IMR-90 (cell line): ENCODE results near the gene NTM. TPM values are rescaled to one million over a fixed set of nuclear protein-coding genes. Genes with fewer than 3 reads are reported as not detected.

Experiments
- ATAC-seq: fragments of 200-7000 bp; cut with Tn5 transposase; 2 replicates; pipeline ENCODE4 v1.9.1; 2020; ENCODE audit warnings: low read depth, mild to moderate bottlenecking, moderate library complexity
- BruUV-seq: library from RNA; stranded (reverse); fragments of 400-500 nt; replicated peaks from 2 replicates; lab custom pipeline; 2021; lab: Mats Ljungman, UMichigan
- CTCF ChIA-PET: fragments of 300-600 bp; formaldehyde crosslinking; extraction: SDS; loops from one replicate; lab custom pipeline; 2021; ENCODE audit warnings: antibody characterized with exemption; lab: Yijun Ruan, JAX
- POLR2A ChIA-PET: fragments of 300-600 bp; sonication (Branson Sonifier 250); formaldehyde crosslinking; loops from one replicate; lab custom pipeline; 2022; ENCODE audit warnings: antibody characterized with exemption; ENCODE audit not compliant: unreplicated experiment; lab: Charles Lee
- DNase-seq: peaks from one replicate; pipeline ENCODE4 v3.0.0; 2013
- H2AFZ ChIP-seq: replicated peaks from 2 replicates; pipeline ENCODE3; 2013; ENCODE audit warnings: low read length, mild to moderate bottlenecking; ENCODE audit not compliant: poor library complexity
- H2AK5ac ChIP-seq: 2 replicates; pipeline ENCODE4 v1.6.1; 2013; ENCODE audit warnings: low read depth, low read length, inconsistent platforms
- H2AK9ac ChIP-seq: replicated peaks from 2 replicates; pipeline ENCODE3; 2013; ENCODE audit warnings: mild to moderate bottlenecking, low read depth, low read length, moderate library complexity; ENCODE audit not compliant: poor library complexity
- H2BK120ac ChIP-seq: 2 replicates; pipeline ENCODE4 v1.6.1; 2013; ENCODE audit warnings: low read depth, low read length, inconsistent platforms
- H2BK15ac ChIP-seq: 3 replicates; pipeline ENCODE4 v1.6.1; 2013; ENCODE audit warnings: low read depth, low read length, inconsistent platforms
- H2BK20ac ChIP-seq: 2 replicates; pipeline ENCODE4 v1.6.1; 2013; ENCODE audit warnings: low read depth, mild to moderate bottlenecking, inconsistent platforms, low read length, moderate library complexity
- H2BK5ac ChIP-seq: 2 replicates; pipeline ENCODE4 v1.6.1; 2013; ENCODE audit warnings: mild to moderate bottlenecking, low read depth, low read length, inconsistent platforms; ENCODE audit not compliant: poor library complexity, severe bottlenecking
- H3K14ac ChIP-seq: replicated peaks from 2 replicates; pipeline ENCODE4 v1.6.1; 2013; ENCODE audit warnings: low read depth, low read length, inconsistent platforms
- H3K18ac ChIP-seq: 2 replicates; pipeline ENCODE4 v1.6.1; 2013; ENCODE audit warnings: low read depth, low read length, control low read depth
- H3K23ac ChIP-seq: 2 replicates; pipeline ENCODE4 v1.6.1; 2013; ENCODE audit warnings: low read depth, low read length, inconsistent platforms
- H3K27ac ChIP-seq: 2 replicates; pipeline ENCODE4 v1.5.1; 2013; ENCODE audit warnings: mild to moderate bottlenecking, control low read depth, low read length; ENCODE audit not compliant: insufficient read depth
- H3K27me3 ChIP-seq: 2 replicates; pipeline ENCODE4 v1.6.1; 2013; ENCODE audit warnings: low read length; ENCODE audit not compliant: control insufficient read depth, insufficient read depth
- H3K36me3 ChIP-seq: 2 replicates; pipeline ENCODE4 v1.6.1; 2013; ENCODE audit warnings: low read length, mixed read lengths; ENCODE audit not compliant: control insufficient read depth, insufficient read depth
- H3K4ac ChIP-seq: 2 replicates; pipeline ENCODE4 v1.6.1; 2013; ENCODE audit warnings: low read depth, low read length, inconsistent platforms
- H3K4me1 ChIP-seq: 2 replicates; pipeline ENCODE4 v1.6.1; 2013; ENCODE audit warnings: low read length, mixed read lengths; ENCODE audit not compliant: control insufficient read depth, insufficient read depth
- H3K4me2 ChIP-seq: 2 replicates; pipeline ENCODE4 v1.6.1; 2013; ENCODE audit warnings: low read depth, mild to moderate bottlenecking, control low read depth, low read length, moderate library complexity
- H3K4me3 ChIP-seq: 2 replicates; pipeline ENCODE4 v1.5.1; 2013; ENCODE audit warnings: low read depth, mild to moderate bottlenecking, control low read depth, low read length, moderate library complexity; ENCODE audit not compliant: insufficient read depth
- H3K56ac ChIP-seq: 2 replicates; pipeline ENCODE4 v1.6.1; 2013; ENCODE audit warnings: low read length, inconsistent platforms; ENCODE audit not compliant: insufficient read depth; ENCODE audit errors: extremely low read depth
- H3K79me1 ChIP-seq, 2 experiments: 2 replicates each; pipeline ENCODE4 v1.6.1; 2013; ENCODE audit warnings: low read length in 2 of 2, inconsistent platforms in 1 of 2, low read depth in 1 of 2
- H3K9ac ChIP-seq: 2 replicates; pipeline ENCODE4 v1.6.1; 2013; ENCODE audit warnings: low read depth, low read length, control low read depth
- H3K9me1 ChIP-seq: 2 replicates; pipeline ENCODE4 v1.6.1; 2013; ENCODE audit warnings: low read length, inconsistent platforms; ENCODE audit not compliant: insufficient read depth
- H3K9me3 ChIP-seq: 2 replicates; pipeline ENCODE4 v1.6.1; 2013; ENCODE audit warnings: low read length; ENCODE audit not compliant: control insufficient read depth, insufficient read depth
- H4K20me1 ChIP-seq: 2 replicates; pipeline ENCODE4 v1.6.1; 2013; ENCODE audit warnings: low read length, inconsistent platforms; ENCODE audit not compliant: insufficient read depth
- H4K5ac ChIP-seq: 2 replicates; pipeline ENCODE4 v1.6.1; 2013; ENCODE audit warnings: mild to moderate bottlenecking, low read depth, low read length, control low read depth
- H4K8ac ChIP-seq, 2 experiments: 2 replicates each; pipeline ENCODE4 v1.6.1; 2013; ENCODE audit warnings: low read depth in 2 of 2, low read length in 2 of 2, control low read depth in 1 of 2, inconsistent platforms in 1 of 2
- H4K91ac ChIP-seq: 2 replicates; pipeline ENCODE4 v1.6.1; 2013; ENCODE audit warnings: low read depth, low read length, inconsistent platforms; ENCODE audit not compliant: insufficient read depth
- CHD1 ChIP-seq: IDR thresholded peaks from 2 replicates; pipeline ENCODE4 v1.6.1; 2012; ENCODE audit warnings: low read depth, low read length, improper control_type of control experiment
- CTCF ChIP-seq: conservative IDR thresholded peaks from 2 replicates; pipeline ENCODE4 v1.5.1; 2012; ENCODE audit warnings: mild to moderate bottlenecking, low read depth, low read length, improper control_type of control experiment
- ELK1 ChIP-seq: fragments of 150-350 bp; IDR thresholded peaks from 2 replicates; pipeline ENCODE4 v1.6.1; 2016; ENCODE audit warnings: low read depth, mild to moderate bottlenecking, low read length, moderate library complexity, borderline replicate concordance
- MAZ ChIP-seq: IDR thresholded peaks from 2 replicates; pipeline ENCODE4 v1.6.1; 2012; ENCODE audit warnings: low read depth, mild to moderate bottlenecking, low read length, improper control_type of control experiment, moderate library complexity, borderline replicate concordance
- NFE2L2 ChIP-seq: fragments of 150-350 bp; IDR thresholded peaks from 2 replicates; pipeline ENCODE4 v1.6.1; 2016; ENCODE audit warnings: low read depth, mild to moderate bottlenecking, low read length
- RCOR1 ChIP-seq: IDR thresholded peaks from 2 replicates; pipeline ENCODE4 v1.6.1; 2012; ENCODE audit warnings: mild to moderate bottlenecking, low read length, improper control_type of control experiment; ENCODE audit not compliant: insufficient replicate concordance
- RFX5 ChIP-seq: IDR thresholded peaks from 2 replicates; pipeline ENCODE4 v1.8.0; 2012; ENCODE audit warnings: low read depth, mild to moderate bottlenecking, low read length, moderate library complexity
- SMC3 ChIP-seq: fragments of 150-350 bp; IDR thresholded peaks from 2 replicates; pipeline ENCODE4 v1.6.1; 2016; ENCODE audit warnings: low read depth, mild to moderate bottlenecking, antibody characterized with exemption, low read length, moderate library complexity
- USF2 ChIP-seq: fragments of 150-350 bp; IDR thresholded peaks from 2 replicates; pipeline ENCODE4 v1.6.1; 2017; ENCODE audit warnings: mild to moderate bottlenecking, antibody characterized with exemption, low read length, low read depth
- WGBS, 2 experiments: methylation state at CpG; one replicate each; pipeline versions ENCODE4 v1.1.5 to v1.1.7; 2013; ENCODE audit warnings: missing lambda C conversion rate in 2 of 2; ENCODE audit not compliant: insufficient read length in 1 of 2; ENCODE audit errors: extremely low coverage in 2 of 2; 5-methylcytosine and 5-hydroxymethylcytosine counted together
- dilution Hi-C: fragments of 300-500 bp; cut with HindIII; formaldehyde crosslinking; loops from one replicate; pipeline ENCODE4 v1.14.3; 2018; ENCODE audit warnings: low sequenced_read_pairs; ENCODE audit not compliant: unreplicated experiment
- in situ Hi-C: fragments of 300-500 bp; cut with MboI; formaldehyde crosslinking; loops from 3 replicates; pipeline ENCODE4 v1.14.3; 2019; ENCODE audit warnings: low sequenced_read_pairs, inconsistent platforms, mixed read lengths
- intact Hi-C: fragments of 100-400 bp; cut with micrococcal nuclease; formaldehyde crosslinking; loops from 2 replicates; pipeline ENCODE4 v1.10.0; 2022
- polyA plus RNA-seq, 3 experiments: library from polyadenylated mRNA; depleted of rRNA; stranded (reverse); fragments of >200 nt; gene quantifications; 2 replicates each; pipeline ENCODE4 v1.2.3, GENCODE V29; 2012; ENCODE audit warnings: low replicate concordance in 1 of 3
- total RNA-seq: library from RNA; depleted of rRNA; stranded (reverse); fragments of >200 nt; gene quantifications from 2 replicates; pipeline ENCODE4 v1.2.3, GENCODE V29; 2012

Gene NTM
- total and polyA plus RNA-seq, 2 of the 4 experiments (the other 2 are of a cell fraction), result 19.5 to 25.5 TPM

GRCh38 chr11:132072858-132073211, 702.4 kb downstream of the NTM start (continued):
- no peak for TF ChIP-seq RCOR1
- no peak for TF ChIP-seq CTCF

GRCh38 chr11:132073787-132074186, 703.4 kb downstream of the NTM start:
- Histone ChIP-seq H3K56ac (peak overlapping the region; percentile 98), H2AK5ac (peak overlapping the region; percentile 98), H4K91ac (peak overlapping the region; percentile 97), H2AFZ (peak overlapping the region; percentile 74), H2BK120ac (peak overlapping the region; percentile 98), H4K8ac (peak overlapping the region; percentile 95 to 98), H3K27me3 (no peaks in the 10 kb centered on the region), H3K9me1 (peaks cover 29% of the 10 kb centered on the region), H3K14ac (peak overlapping the region; percentile 87), H3K27ac (peak overlapping the region; percentile 81), H4K5ac (peak overlapping the region; percentile 82), H2BK5ac (peak overlapping the region; percentile 98), H3K36me3 (no peaks in the 10 kb centered on the region), H3K18ac (peak overlapping the region; percentile 96), H3K9ac (no peak overlapping the region; the same call in 1 of the 2 replicates), H3K9me3 (no peaks in the 10 kb centered on the region), H2BK20ac (peak overlapping the region; percentile 98), H3K4me3 (no peak overlapping the region), H2BK15ac (peak overlapping the region; percentile 80), H3K4ac (peak overlapping the region; percentile 94), H4K20me1 (no peaks in the 10 kb centered on the region), H2AK9ac (peak overlapping the region; percentile 74), H3K4me2 (no peak overlapping the region), H3K23ac (peak overlapping the region; percentile 93), H3K79me1 (peaks cover 20 to 58% of the 10 kb centered on the region in 2 experiments; a peak in 3 of 4 replicates), H3K4me1 (peaks cover 26% of the 10 kb centered on the region)
- in situ Hi-C loops (loop anchor here (25.0 kb wide), 1 partner anchor 1661 kb away; no protein-coding TSS in a partner anchor), intact Hi-C loops (loop anchor here (5.0 kb wide), 1 partner anchor 176 kb away; no protein-coding TSS in a partner anchor), dilution Hi-C loops (no loop called here)
- WGBS, 2 experiments, result no CpG with 5 or more reads among the region's 1 CpG
- ChIA-PET POLR2A (interaction anchor here (1.3 to 1.4 kb wide), 2 partner anchors 9 to 38 kb away, joined by 3 read pairs; no protein-coding TSS in a partner anchor), CTCF (interaction anchor here (0.6 kb wide), 1 partner anchor 115 kb away, joined by 3 read pairs; no protein-coding TSS in a partner anchor)
- DNase-seq (no peak), ATAC-seq (no peak)
- no TSS peak for BruUV-seq
- TF ChIP-seq RFX5 (no peak), ELK1 (no peak), MAZ (no peak), CTCF (no peak), SMC3 (no peak), CHD1 (no peak), USF2 (no peak), NFE2L2 (no peak)
